Keratinocyte (primary cell): ENCODE data around the gene TM9SF2. TPM values are rescaled to one million over a fixed set of nuclear protein-coding genes. Genes with fewer than 3 reads are reported as not detected.

ENCODE experiments used
- DNase-seq: peaks from one replicate; pipeline ENCODE4 v3.0.0-alpha.2; 2011; ENCODE audit warnings: low read depth, missing footprints, low spot score
- FAIRE-seq: peaks from 2 replicates; lab custom pipeline; 2011; peaks lifted over from hg19 to GRCh38; lab: Jason Lieb, UNC
- H2AFZ ChIP-seq: 2 replicates; pipeline ENCODE4 v1.6.0; 2012; ENCODE audit warnings: low read length, control low read depth, inconsistent platforms; ENCODE audit not compliant: control insufficient read depth
- H3K27ac ChIP-seq: 2 replicates; pipeline ENCODE4 v1.5.1; 2011; ENCODE audit warnings: low read length; ENCODE audit not compliant: control insufficient read depth, insufficient read depth
- H3K27me3 ChIP-seq: 3 replicates; pipeline ENCODE4 v1.6.0; 2011; ENCODE audit warnings: low read length; ENCODE audit not compliant: control insufficient read depth, insufficient read depth; ENCODE audit errors: extremely low read depth
- H3K36me3 ChIP-seq, 2 experiments: 2 replicates in 1 of 2; 3 replicates in 1 of 2; pipeline ENCODE4 v1.5.1; 2011; ENCODE audit warnings: low read length in 2 of 2, mild to moderate bottlenecking in 1 of 2; ENCODE audit not compliant: control insufficient read depth in 2 of 2, insufficient read depth in 2 of 2; ENCODE audit errors: extremely low read depth in 1 of 2
- H3K4me1 ChIP-seq: 3 replicates; pipeline ENCODE4 v1.5.1; 2011; ENCODE audit warnings: low read length; ENCODE audit not compliant: control insufficient read depth, insufficient read depth; ENCODE audit errors: extremely low read depth
- H3K4me2 ChIP-seq: 3 replicates; pipeline ENCODE4 v1.6.0; 2011; ENCODE audit warnings: low read depth, low read length; ENCODE audit not compliant: control insufficient read depth, insufficient read depth; ENCODE audit errors: extremely low read depth
- H3K4me3 ChIP-seq, 3 experiments: fragments of 200-600 bp in 1 of 3; sonication (generic) in 1 of 3; 2 replicates in 2 of 3; 3 replicates in 1 of 3; pipeline ENCODE4 v1.5.1; 2011 to 2016; ENCODE audit warnings: low read length in 3 of 3, mild to moderate bottlenecking in 3 of 3, control low read depth in 2 of 3, inconsistent platforms in 1 of 3, low read depth in 1 of 3, mixed read lengths in 1 of 3, mixed run types in 1 of 3, moderate library complexity in 1 of 3; ENCODE audit not compliant: control insufficient read depth in 2 of 3, insufficient read depth in 2 of 3; ENCODE audit errors: extremely low read depth in 1 of 3
- H3K79me2 ChIP-seq: 2 replicates; pipeline ENCODE4 v1.6.0; 2012; ENCODE audit warnings: low read length; ENCODE audit not compliant: control insufficient read depth, insufficient read depth
- H3K9ac ChIP-seq: 3 replicates; pipeline ENCODE4 v1.6.0; 2011; ENCODE audit warnings: low read length; ENCODE audit not compliant: control insufficient read depth, insufficient read depth; ENCODE audit errors: extremely low read depth
- H3K9me1 ChIP-seq: 3 replicates; pipeline ENCODE4 v1.6.0; 2011; ENCODE audit warnings: low read length; ENCODE audit not compliant: control insufficient read depth, insufficient read depth; ENCODE audit errors: extremely low read depth
- H3K9me3 ChIP-seq: 2 replicates; pipeline ENCODE4 v1.5.1; 2012; ENCODE audit warnings: low read depth, low read length; ENCODE audit not compliant: control insufficient read depth
- H4K20me1 ChIP-seq: 3 replicates; pipeline ENCODE4 v1.6.0; 2011; ENCODE audit warnings: low read length; ENCODE audit not compliant: control insufficient read depth, insufficient read depth; ENCODE audit errors: extremely low read depth
- CTCF ChIP-seq, 3 experiments: IDR thresholded peaks in 1 of 3; conservative IDR thresholded peaks in 1 of 3; optimal IDR thresholded peaks in 1 of 3; 2 replicates in 2 of 3; 3 replicates in 1 of 3; pipeline versions ENCODE3 to v1.5.1; 2011; ENCODE audit warnings: low read length in 3 of 3, mild to moderate bottlenecking in 3 of 3, moderate library complexity in 2 of 3, control low read depth in 1 of 3, inconsistent platforms in 1 of 3; ENCODE audit not compliant: insufficient read depth in 2 of 3; ENCODE audit errors: extremely low read depth in 1 of 3
- EZH2 ChIP-seq: IDR thresholded peaks from one replicate; pipeline ENCODE4 v1.6.1; 2012; ENCODE audit warnings: inconsistent platforms, mild to moderate bottlenecking, low read length, moderate library complexity
- dilution Hi-C: fragments of 300-500 bp; cut with MboI; formaldehyde crosslinking; loops from one replicate; pipeline ENCODE4 v1.7.0; 2020; ENCODE audit warnings: low sequenced_read_pairs; ENCODE audit not compliant: extremely low pct_ligation_motif_present
- polyA plus RNA-seq, 5 experiments: library from polyadenylated mRNA; depleted of rRNA in 3 of 5; stranded (reverse) in 3 of 5; stranded (forward) in 1 of 5; unstranded in 1 of 5; fragments of >200 nt; gene quantifications; 1 replicate in 1 of 5; 2 replicates in 3 of 5; 3 replicates in 1 of 5; pipeline versions ENCODE4 v1.2.1 to v1.2.3, GENCODE V29; 2011 to 2012; ENCODE audit warnings: missing spikeins in 2 of 5, low read depth in 1 of 5, low replicate concordance in 1 of 5

The TM9SF2 gene
- polyA plus RNA-seq, 1 donor (not counting 4 experiments of a cell fraction or from before 2014, with no cell fraction given) = 134 TPM

DNA sequence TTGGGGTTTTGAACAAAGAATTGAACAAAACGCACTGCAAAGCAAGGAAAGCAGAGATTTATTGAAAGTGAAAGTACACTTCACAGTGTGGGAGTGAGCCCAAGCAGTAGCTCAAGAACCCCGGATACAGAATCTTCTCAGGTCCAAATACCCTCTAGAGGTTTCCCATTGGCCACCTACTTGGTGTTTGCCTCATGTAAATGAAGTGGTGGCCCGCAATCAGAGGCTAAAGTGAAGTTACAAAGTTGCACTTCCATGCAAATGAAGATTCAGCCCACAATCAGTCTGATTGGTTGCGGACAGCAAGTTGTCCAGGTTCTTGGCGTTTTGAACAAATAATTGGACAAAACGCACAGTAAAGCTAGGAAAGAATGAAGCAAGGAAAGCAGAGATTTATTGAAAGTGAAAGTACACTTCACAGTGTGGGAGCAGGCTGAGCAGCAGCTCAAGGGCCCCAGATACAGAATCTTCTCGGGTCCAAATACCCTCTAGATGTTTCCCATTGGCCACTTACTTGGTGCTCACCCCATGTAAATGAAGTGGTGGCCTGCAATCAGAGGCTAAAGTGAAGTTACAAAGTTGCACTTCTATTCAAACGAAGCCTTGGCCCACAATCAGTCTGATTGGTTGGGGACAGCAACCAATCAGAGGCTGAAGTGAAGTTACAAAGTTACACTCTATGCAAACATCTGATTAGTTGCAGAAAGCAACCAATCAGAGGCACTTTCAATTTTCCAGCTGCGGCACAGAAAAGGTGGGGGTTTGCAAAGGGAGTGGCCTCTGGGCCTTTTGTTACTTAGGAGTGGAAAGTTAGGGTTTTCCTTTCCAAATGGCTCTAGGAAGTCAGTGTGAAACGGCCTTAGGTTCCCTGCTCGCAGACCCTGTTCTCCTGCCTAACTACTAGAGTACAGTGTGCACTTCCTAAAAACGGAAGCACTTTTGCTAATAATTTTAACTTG lies 4.8 kb upstream of the TM9SF2 start:
- Histone ChIP-seq H3K4me1 (peaks cover 18% of the 10 kb centered on the region), H2AFZ (peak overlapping the region; percentile 45), H3K27ac (peak overlapping the region; percentile 18), H3K4me3 (peak overlapping the region; percentile 2 to 40 (median 25)), H4K20me1 (no peaks in the 10 kb centered on the region), H3K9ac (no peak overlapping the region), H3K4me2 (peak overlapping the region; percentile 40), H3K9me1 (no peaks in the 10 kb centered on the region), H3K36me3 (no peaks in the 10 kb centered on the region), H3K79me2 (peaks cover 2% of the 10 kb centered on the region), H3K27me3 (no peaks in the 10 kb centered on the region), H3K9me3 (no peaks in the 10 kb centered on the region)
- TF ChIP-seq EZH2 = no peak
- no peak for TF ChIP-seq CTCF (optimal IDR thresholded peaks at IDR 0.05 in 1 of 3, IDR thresholded peaks at IDR 0.05 in 1 of 3, conservative IDR thresholded peaks at IDR 0.05 in 1 of 3; ENCODE audit: extremely low read depth in 1 of 3, insufficient read depth in 2 of 3, low read length in 3 of 3)
- dilution Hi-C loops = no loop called here
- FAIRE-seq (no peak), DNase-seq (no peak)

DNA sequence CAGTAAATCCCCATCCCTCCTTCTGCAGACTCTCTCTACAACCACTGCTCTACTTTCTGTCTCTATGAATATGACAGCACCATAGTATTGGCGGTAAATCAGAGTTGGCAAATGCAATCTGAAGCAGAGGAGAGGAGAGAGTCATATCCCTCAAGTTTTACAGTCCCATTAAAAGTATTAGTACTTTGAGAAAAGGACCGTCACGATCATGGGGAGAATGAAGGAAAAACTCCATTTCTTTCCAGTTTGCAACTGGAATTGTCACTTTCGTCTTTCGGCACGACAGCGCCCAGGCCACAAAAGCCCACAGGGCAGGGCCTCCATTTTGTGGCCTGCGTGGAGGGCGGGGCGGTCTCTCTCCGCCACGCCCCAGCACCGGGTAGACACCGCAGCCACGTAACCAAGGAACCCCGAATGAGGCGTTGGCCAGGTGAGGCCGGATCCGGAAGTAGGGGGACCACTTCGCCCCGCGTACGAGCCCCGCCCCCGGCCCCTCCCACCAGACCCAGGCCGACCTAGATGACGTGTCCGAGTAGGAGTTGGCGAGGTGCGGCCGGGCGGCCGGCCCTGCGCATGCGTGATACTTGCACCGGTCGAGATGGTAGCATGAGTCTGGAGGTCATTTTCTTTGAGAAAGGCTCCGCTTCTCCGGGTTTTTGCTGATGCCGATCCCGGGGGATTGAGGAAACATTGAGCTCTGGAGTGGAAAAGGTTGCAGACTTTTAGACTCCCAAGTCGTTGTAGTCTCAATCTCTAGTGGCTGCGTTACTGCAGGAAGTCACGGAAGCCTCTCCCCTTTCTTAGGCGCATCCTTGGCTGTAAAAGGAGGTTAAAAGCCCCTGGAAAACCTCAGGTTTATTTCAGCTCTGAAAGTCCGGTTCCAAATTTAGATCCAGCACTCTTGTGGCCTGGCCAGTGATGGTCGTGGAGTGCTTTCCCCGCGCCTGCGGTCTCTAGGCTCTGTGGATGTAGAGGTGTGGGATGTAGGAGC lies 2.8 kb upstream of the TM9SF2 start:
- H3K9me3 ChIP-seq = no peaks in the 10 kb centered on the region
- no peak for TF ChIP-seq EZH2
- TF ChIP-seq CTCF (optimal IDR thresholded peaks at IDR 0.05 in 1 of 3, IDR thresholded peaks at IDR 0.05 in 1 of 3, conservative IDR thresholded peaks at IDR 0.05 in 1 of 3; ENCODE audit: extremely low read depth in 1 of 3, insufficient read depth in 2 of 3, low read length in 3 of 3) = no peak
- dilution Hi-C loops = no loop called here
- H3K36me3 ChIP-seq = no peaks in the 10 kb centered on the region
- FAIRE-seq (no peak), DNase-seq (peak; percentile 91)
- H3K9ac ChIP-seq = peak overlapping the region; percentile 84
- peak overlapping the region; percentile 37 to 74 (median 69) for H3K4me3 ChIP-seq
- H3K4me1 ChIP-seq = peaks cover 29% of the 10 kb centered on the region
- H3K27me3 ChIP-seq = no peaks in the 10 kb centered on the region
- H3K4me2 ChIP-seq = peak overlapping the region; percentile 86
- H4K20me1 ChIP-seq = no peaks in the 10 kb centered on the region
- H2AFZ ChIP-seq = peak overlapping the region; percentile 92
- peaks cover 22% of the 10 kb centered on the region for H3K79me2 ChIP-seq
- no peaks in the 10 kb centered on the region for H3K9me1 ChIP-seq
- peak overlapping the region; percentile 86 for H3K27ac ChIP-seq
